PFSK-1 (cell line): ENCODE measurements around the gene SCUBE3.

ENCODE experiments used
- FOXP2 ChIP-seq: optimal IDR thresholded peaks from 2 replicates; pipeline ENCODE3; 2011; ENCODE audit warnings: borderline replicate concordance, control low read depth, inconsistent platforms; ENCODE audit not compliant: insufficient read depth; ENCODE audit errors: extremely low read length, extremely low read depth
- POLR2AphosphoS5 ChIP-seq: IDR thresholded peaks from 2 replicates; pipeline ENCODE4 v1.6.1; 2012; ENCODE audit warnings: low read depth, mild to moderate bottlenecking, control low read depth, low read length, moderate library complexity
- REST ChIP-seq, 2 experiments: IDR thresholded peaks; 2 replicates each; pipeline versions ENCODE4 v1.6.1 to v1.8.0; 2011 to 2012; ENCODE audit warnings: low read depth in 2 of 2, low read length in 2 of 2, control low read depth in 1 of 2, inconsistent platforms in 1 of 2, mild to moderate bottlenecking in 1 of 2, moderate library complexity in 1 of 2; ENCODE audit not compliant: insufficient read depth in 1 of 2
- SIN3A ChIP-seq: IDR thresholded peaks from 2 replicates; pipeline ENCODE4 v1.6.1; 2012; ENCODE audit warnings: mild to moderate bottlenecking, low read length, moderate library complexity, borderline replicate concordance; ENCODE audit not compliant: insufficient read depth
- TAF1 ChIP-seq: IDR thresholded peaks from 2 replicates; pipeline ENCODE4 v1.6.1; 2012; ENCODE audit warnings: low read length, control low read depth, borderline replicate concordance; ENCODE audit not compliant: insufficient read depth

SCUBE3 gene

GRCh38 chr6:35220711-35221110 lies 7.0 kb downstream of the SCUBE3 start:
- no peak for TF ChIP-seq SIN3A
- no peak for TF ChIP-seq POLR2AphosphoS5
- TF ChIP-seq REST (IDR thresholded peaks at IDR 0.05; ENCODE audit: insufficient read depth in 1 of 2, low read depth in 2 of 2, low read length in 2 of 2) = no peak
- no peak for TF ChIP-seq FOXP2
- no peak for TF ChIP-seq TAF1

- no peak for TF ChIP-seq FOXP2
- no peak for TF ChIP-seq POLR2AphosphoS5
- TF ChIP-seq SIN3A = no peak
- no peak for TF ChIP-seq TAF1
- TF ChIP-seq REST (IDR thresholded peaks at IDR 0.05; ENCODE audit: insufficient read depth in 1 of 2, low read depth in 2 of 2, low read length in 2 of 2) = no peak
Observed at GRCh38 chr6:35223396-35223795, 9.6 kb downstream of the SCUBE3 start.

- no peak for TF ChIP-seq REST (IDR thresholded peaks at IDR 0.05; ENCODE audit: insufficient read depth in 1 of 2, low read depth in 2 of 2, low read length in 2 of 2)
- no peak for TF ChIP-seq SIN3A
- no peak for TF ChIP-seq POLR2AphosphoS5
- TF ChIP-seq TAF1 = no peak
- no peak for TF ChIP-seq FOXP2
Observed at GRCh38 chr6:35224720-35225119, 11.0 kb downstream of the SCUBE3 start.

- TF ChIP-seq SIN3A = no peak
- no peak for TF ChIP-seq FOXP2
- no peak for TF ChIP-seq TAF1
- no peak for TF ChIP-seq POLR2AphosphoS5
- TF ChIP-seq REST (IDR thresholded peaks at IDR 0.05; ENCODE audit: insufficient read depth in 1 of 2, low read depth in 2 of 2, low read length in 2 of 2) = no peak
Observed at GRCh38 chr6:35228481-35228880, 14.7 kb downstream of the SCUBE3 start.

- TF ChIP-seq FOXP2 (no peak), REST (IDR thresholded peaks at IDR 0.05; ENCODE audit: insufficient read depth in 1 of 2, low read depth in 2 of 2, low read length in 2 of 2) (no peak), SIN3A (no peak), POLR2AphosphoS5 (no peak), TAF1 (no peak)
Observed at GRCh38 chr6:35229304-35229703, 15.5 kb downstream of the SCUBE3 start.
